NCI-H1436 treated with DMSO at 0.1 percent for 48 hours (cell line): ENCODE results near the gene YIPF2.
"Not testable (repeated sequence)": the region's sequence is repeated elsewhere in the genome, so short reads cannot be mapped to it uniquely, and the experiment has no call there.

Source experiments
- DNase-seq: peaks from one replicate; lab custom pipeline; 2025; lab: John Stamatoyannopoulos, UW

The YIPF2 gene

DNA sequence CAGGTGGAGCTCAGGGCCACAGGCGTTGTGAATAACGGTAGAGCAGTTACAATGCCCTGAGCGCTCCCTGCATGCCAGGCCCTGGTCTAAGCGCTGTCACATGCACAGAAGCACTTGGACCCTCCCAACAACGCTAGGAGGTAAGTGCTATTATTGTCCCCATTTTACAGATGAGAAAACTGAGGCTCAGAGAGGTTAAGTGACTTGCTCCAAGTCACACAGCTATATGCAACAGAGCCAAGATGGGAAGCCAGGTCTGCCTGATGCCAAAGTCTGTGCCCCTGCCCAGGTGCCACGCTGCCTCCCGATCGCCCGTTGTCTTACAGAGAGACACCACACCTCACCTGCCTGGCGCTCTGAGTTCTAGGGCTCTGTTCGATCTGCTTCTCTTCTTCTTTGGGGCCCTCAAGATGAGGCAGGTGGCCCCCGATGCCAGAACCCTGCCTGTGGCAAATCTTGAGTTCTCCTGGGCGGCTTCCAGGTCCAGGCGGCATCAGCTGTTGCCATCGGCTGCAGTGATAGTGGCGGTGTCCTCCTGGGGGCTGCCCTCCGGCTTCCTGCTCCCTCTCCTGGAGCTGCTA lies 20.0 kb downstream of the YIPF2 start:
- no peak for DNase-seq

DNA sequence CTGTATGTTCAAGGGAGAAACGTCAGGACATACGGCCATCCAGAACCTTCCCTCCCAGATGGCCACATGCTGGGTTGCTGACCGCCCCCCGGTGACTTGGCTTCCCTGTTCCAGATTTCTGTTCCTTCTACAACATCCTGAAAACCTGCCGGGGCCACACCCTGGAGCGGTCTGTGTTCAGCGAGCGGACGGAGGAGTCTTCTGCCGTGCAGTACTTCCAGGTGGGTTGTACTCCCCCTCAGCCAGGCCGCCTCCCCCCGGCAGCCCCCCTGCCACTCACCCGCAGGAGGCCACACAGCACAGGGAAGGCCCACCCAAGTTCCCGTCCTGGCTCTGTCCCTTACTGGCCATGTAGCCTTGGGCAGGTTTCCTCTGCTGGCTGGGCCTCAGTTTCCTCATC lies 20.5 kb downstream of the YIPF2 start:
- DNase-seq = no peak

DNA sequence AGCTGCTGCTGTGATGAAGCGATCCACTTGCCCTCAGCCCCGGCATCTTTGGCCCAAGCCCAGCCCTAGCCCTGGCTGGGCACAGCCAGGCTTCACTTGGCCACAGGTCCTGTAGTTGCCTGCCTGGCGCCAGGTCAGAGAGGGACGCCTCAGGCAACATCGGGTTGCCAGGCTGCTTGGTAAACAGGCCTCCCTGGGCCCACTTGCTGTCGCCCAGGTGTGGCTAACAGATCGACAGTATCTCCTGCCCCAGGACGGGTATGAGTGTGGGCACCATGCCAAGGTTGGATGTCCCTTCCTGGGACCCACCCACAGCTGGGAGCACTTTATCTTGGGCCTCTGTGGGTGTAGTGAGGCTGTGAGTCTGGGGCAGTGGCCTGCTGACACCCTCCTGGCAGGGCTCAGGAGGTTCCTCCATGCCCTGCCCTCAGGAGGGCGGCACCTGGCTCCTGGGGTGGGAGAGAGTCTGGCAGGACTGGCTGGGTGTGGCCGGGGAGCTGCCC lies 29.2 kb downstream of the YIPF2 start:
- DNase-seq = no peak

DNA sequence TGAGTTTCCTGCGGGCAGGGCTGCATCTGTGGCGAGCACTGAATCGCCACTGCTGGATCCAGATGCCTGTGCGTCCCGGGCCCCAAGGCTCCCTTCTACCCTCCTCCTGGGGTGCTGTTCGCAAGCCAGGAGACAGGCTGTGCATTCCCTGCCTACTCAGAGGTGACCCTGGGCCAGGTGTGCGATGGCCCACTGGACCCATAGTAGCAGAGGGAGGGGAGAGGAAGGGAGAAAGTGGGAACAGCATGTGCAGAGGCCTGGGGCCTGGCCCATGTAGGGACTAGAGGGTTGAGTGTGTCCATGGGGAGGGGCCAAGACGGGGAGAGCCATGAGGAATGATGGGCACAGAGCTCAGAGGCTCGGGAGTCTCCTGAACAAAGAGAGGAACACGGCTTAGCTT lies 29.8 kb downstream of the YIPF2 start:
- DNase-seq = no peak

DNA sequence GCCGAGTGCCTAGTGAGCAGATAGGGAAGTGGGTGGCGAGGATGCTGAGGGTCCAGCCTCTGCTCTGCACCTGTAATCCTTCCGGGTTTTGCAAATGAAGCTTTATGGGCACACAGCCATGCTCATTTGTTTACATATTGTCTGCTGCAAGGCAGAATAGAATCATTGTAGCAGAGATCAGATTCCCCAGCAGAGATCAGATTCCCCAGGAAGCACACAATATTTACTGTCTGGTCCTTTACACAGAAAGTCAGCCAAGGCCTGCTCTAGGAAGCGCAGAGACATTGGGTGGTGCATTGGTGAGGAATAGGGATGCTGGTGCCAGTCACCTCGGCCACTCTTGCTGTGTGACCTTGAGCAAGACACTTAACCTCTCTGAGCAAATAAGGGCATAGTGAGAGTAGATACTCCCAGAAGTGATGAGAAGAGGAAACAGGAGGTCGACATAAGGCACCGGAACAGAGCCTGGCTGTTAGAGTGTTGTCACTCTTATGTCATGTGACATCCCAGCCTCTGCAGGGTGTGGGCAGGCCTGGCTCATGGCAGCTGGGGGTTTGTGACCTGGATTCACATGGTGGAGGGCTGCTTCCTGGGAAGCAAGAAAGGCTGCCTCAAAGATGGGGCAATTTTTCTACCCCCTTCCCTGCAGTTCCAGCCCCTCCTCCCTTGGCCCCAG lies 31.4 kb downstream of the YIPF2 start:
- no peak for DNase-seq

DNA sequence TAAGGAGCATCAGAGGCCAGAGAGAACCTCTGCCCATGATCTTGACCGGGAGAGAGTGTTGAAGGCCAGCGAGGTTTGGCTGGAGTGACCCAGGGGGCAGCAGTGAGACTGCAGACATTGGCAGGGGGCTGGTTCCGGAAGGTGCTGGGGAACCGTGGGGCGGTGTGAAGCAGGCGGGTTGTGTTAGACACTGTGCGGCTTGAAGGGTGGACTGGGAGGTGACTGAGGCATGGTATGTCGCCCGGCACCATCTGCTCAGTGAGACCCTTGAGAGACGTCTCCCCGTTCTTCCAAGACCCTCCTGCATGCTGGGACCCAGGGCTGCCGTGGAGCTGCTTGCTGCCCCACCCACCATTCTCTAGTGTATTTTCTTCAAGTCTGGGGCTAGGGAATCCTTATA lies 32.5 kb downstream of the YIPF2 start:
- DNase-seq = no peak

DNA sequence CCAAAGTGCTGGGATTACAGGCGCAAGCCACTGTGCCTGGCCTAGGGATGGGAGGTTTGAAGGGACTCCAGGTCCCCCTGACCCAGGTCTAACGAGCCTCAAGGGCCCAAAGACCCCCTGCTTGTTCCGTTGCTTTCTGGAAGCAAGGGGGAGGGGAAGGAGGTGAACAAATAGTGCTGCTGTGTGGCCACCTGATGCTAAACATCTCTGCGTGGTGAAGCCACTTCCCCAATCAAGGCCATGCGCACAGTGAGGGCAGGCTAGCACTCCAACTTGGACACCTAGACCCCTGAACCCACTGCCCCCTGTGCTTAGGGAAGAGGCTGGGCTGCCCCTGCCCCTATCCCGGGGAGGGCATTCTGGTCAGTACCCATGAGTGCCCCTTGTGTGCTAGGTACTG lies 33.1 kb downstream of the YIPF2 start:
- no peak for DNase-seq

DNA sequence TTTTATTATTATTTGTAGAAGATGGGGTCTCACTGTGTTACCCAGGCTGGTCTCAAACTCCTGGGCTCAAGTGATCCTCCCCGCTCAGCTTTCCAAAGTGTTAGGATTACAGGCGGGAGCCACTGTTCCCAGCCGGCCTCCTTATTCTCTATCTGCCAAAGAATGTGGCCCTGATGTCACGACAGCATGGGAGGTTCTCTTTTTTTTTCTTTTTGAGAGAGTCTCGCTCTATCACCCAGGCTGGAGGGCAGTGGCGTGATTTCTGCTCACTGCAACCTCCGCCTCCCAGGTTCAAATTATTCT lies 33.6 kb downstream of the YIPF2 start:
- no peak for DNase-seq

DNA sequence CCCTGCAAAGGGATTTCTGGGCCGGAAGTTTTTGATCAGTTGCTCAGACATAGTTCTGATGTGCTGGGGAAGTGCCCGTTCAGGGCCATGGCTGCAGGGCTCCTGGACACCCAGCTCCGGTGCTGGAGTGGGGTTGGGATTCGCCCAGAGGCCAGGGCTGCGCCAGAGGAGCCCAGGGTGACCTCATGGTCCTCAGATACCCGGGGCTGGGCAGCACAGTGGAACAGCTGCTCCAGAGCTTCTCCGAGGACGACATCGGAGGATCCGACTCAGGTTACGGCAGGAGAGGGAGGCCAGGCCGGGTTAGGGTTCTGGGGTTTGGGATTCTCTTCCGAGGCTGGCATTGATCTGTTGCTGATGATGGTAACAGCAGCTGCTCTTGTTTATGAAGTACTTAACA lies 36.2 kb downstream of the YIPF2 start:
- DNase-seq = no peak

DNA sequence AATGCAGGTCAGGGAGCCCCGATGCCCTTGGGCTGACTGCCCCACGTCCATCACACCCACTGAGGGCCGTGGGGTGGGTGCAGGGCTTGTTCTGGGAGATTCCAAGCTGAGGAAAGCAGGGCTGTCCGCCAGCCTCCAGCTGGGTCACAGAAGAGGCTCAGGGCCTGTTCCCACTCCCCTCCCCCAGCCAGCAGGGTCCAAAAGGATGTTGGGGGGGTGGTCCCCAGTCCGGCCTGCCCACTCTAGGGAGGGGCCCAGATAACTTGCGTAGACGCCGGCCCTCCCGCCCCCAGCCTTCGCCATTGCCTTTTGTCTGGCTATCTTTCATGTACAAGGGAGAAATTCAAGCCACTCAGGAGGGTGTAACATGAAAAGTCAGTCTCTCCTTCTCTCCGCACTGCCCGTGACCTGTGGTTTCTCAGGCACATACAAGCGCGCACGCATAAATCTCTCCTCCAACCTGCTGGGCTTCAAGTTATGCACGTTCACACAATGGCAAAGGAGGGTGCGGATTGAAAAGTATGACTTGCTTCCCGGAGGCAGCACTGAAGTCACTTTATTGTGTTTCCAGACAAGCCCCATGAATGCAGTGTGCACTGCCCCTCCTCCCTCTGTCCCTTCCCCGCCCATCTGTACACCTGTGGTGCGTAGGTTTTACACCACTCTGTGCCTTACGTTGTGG lies 36.9 kb downstream of the YIPF2 start:
- no peak for DNase-seq

DNA sequence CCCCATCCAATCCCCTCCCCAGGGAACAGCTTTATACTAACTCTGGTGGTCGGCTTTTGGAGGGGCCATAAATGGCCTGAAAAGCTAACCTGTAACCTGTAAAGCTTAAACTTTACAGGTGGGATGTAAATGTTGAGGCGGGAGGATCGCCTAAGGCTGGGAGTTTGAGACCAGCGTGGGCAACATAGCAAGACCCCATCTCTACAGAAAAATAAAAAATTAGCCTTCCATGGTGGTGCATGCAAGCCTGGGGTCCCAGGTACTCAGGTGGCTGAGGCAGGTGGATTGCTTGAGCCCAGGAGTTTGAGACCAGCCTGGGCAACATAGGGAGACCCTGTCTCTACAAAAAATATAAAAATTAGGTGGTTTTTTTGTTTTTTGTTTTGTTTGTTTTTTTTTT lies 38.6 kb downstream of the YIPF2 start:
- DNase-seq = no peak

DNA sequence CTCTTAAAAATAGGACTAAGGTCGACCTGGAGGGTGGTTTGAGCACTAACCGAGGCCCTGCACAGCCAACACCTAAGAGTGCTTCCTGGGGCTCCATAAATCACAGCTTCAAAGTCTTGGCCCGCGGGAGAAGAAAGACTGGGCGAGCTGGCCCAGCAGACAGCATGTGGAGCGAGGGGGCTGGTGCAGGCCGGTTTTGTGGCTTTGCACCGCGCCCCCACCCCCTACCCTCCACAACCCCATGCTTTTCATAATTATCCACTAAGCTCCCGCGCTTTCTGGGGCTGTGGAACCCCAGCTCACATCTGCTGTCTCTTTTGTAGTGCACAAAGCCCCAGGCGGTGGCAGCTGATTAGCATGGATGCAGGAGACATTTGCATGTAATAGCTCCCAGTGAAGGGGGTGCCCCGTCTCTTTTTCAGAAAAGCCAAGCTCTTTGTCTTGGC lies 40.0 kb downstream of the YIPF2 start:
- DNase-seq = peak; percentile 58

DNA sequence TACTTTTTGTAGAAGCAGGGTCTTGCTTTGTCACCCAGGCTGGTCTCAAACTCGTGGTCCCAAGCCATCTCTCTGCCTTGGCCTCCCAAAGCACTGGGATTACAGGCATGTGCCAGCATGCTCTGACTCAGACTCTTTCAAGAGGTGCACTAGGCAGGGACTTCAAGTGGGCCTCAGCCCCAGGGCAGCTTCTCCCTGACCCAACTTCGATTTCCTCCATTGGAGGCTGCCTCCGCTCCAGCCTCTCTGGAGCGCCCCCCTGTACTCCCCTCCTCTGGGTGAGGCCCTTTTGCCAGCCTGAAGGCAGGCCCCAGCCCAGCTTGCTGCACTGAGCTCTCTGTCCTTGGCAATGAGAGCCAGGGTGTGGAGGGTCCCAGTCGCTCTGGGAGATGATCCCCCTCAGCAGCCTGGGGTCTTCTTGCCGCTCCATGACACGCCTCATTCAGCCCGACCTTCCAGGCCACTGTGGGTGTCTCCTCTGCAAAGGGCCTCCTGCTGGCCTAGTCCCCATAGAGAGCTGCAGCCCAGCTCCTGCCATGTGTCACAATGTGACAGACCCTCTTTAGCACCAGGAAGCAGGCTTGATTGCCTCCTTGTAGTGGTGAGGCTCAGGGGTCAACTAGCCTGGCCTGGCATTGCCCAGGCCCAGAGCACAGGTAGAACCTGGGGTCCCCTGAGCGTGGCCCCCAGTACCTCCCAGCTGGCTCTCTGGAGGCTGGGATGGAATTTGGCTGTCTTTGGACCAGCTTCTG lies 40.6 kb downstream of the YIPF2 start:
- no peak for DNase-seq

DNA sequence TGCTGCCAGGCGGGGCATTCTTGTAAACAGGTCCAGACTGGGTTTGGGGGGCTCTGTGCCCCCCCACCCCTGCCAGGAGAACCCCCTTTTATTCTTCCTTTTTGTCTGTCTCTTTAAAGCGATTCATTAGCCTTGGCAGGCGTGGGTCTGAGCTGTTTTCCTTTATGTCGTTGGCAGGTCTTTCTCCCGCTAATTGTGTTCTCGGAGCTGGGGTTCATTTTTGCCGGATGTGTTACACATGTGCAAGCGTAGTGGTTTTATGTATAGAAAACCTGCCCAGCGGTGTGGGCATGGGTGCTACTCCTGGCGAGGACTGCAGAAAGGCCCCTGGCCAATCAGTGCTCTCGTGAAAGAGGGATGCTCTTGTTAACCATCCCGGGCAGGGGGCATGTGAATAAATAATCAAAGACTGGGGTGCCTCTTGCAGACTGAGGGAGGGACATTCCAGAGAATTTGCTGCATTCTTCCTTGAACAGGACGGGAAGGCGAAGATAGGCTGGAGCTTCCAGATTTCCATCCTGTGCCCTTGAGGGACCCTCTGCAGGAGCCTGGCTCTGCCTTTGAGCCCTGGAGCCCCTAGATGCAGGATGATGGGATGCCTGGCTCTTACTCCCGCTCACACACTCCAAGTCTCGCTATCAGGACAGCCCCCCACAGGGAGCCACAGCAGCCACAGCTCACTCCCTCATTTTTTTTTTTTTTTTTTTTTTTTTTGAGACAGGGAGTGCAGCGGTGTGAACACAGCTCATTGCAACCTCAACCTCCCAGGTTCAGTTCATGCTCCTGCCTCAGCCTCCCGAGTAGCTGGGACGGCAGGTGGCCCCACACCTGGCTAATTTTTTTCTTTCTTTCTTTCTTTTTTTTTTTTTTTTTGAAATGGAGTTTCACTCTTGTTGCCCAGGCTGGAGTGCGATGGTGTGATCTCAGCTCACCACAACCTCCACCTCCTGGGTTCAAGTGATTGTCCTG lies 43.0 kb downstream of the YIPF2 start:
- no peak for DNase-seq

DNA sequence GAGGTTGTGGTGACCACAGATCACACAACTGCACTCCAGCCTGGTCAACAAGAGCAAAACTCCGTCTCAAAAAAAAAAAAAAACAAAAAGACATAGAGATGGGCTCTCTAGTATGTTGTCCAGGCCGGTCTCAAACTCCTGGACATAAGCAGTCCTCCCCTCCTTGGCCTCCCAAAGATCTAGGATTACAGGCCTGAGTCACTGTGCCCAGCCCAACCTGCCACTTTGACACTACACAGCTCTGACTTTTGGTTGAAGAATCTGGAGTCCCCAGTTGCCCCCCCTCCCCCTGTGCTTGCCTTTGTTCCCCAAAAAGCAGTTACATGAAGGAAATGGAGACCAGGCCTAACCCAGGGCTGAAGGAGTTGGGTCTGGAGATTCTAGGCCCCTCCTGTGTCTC lies 44.2 kb downstream of the YIPF2 start:
- no peak for DNase-seq

DNA sequence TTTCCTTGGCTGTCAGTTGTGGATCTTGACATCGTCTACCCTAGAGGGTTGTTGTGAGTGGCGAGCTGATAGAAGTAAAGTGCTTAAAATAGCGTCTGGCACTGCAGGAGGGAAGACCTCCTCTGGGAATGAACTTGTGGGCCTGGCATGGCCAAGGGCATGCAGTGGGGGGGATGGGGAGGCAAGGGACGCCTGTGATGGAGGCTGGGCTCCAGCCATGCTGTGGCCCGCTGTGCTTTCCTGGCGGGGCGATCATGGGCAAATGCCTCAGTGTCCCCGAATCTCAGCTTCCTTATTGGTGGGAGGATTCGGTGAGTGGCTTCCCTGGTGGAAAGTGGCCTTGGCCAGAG lies 46.4 kb downstream of the YIPF2 start:
- no peak for DNase-seq

DNA sequence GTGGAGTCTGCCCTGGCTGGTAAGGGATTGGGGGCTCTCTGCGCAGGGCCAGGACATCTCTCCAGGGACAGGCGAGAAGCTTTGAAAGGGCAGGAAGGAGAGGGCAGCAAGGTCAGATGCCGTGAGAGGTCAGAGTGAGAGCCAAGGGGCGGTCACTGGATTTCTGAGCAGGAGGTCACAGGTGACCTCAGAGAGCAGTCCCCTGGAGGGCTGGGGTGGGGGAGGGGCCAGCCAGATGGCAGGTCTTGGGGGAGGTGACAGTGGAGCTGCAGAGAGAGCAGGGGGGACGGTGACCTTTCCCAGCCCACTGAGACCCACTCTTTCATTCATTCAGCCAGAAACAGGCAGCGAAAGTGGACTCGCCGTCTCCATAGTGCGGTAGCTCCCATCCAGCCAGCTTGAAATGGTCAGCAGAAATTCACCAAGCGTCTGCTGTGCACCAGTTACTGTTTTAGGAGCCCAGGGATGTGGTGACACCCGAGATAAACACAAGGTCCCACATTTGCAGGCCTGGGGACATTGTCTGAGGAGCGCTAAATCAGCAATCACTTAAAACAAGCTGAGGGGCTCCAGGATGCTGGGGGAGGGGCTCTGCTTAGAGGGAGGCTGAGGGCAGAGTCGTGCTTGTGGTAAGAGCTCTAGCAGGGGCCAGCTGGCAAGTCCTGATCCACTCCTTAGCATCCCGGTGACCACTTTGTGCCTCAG lies 46.9 kb downstream of the YIPF2 start:
- no peak for DNase-seq

DNA sequence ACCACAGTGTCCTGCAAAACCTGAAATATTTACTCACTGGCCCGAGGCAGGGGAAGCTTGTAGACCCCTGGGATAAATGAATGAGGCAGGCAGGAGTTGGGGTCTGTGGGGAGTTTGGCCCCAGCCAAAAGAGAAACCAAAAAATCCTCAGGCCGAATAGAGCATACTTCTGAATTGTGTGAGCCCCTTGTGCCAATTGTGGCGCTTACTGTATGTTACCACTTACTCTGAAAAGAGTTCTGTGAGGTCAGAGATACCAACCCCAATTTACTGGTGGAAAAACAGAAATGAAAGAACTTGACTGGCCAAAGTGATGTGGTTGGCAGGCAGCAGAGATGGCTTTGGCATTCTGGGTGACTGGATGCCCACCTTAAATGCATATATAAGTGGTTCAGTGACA lies 50.2 kb downstream of the YIPF2 start:
- DNase-seq = no peak

DNA sequence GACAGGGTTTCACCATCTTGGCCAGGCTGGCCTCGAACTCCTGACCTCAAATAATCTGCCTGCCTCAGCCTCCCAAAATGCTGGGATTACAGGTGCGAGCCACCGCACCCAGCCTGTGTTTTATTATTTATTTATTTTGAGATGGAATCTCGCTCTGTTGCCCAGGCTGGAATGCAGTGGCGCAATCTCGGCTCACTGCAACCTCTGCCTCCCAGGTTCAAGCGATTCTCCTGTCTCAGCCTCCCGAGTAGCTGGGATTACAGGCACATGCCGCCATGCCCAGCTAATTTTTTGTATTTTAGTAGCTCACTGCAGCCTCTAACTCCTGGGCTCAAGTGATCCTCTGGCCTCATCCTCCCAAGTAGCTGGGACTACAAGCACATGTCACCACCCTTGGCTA lies 50.8 kb downstream of the YIPF2 start:
- DNase-seq = not testable (repeated sequence)

DNA sequence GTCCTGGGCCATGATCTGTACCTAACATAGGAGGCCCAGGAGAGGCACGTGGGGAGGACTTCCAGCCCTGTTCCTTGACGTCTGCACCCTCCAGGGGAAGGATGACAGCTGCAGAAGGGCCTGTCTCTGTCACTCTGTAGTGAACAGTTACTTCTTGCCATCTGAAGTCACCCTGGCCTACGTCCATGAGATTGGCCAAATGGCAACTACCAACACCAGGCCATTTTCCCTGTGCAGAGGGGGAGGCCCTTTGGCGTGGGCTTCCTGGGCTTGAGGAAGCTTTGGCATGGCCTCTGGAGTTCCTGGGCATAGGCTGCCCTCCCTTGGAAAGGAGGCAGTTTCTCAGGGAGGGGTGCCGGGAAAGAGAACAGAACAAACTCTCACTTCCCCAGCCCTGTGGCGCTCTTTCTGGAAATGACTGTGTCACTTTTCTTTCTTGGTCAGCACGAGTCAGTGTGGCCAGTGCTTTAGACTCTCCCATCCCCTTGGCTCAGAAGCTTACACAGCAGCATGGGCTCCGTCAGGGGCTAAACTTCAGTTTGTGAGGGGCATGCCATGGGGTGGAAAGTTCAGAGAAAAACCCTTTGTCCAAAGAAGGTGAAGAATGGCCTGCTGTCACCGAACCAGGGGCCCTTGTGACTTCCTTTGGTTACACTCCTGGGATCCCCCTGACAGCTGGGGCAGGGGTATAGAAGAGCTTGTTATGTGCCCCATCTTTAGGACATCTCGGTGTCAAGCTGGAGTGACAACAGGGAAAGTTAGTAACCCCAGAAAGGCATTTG lies 51.8 kb downstream of the YIPF2 start:
- no peak for DNase-seq
